ENCODE data around the gene MAP9. TPM values are rescaled to one million over a fixed set of nuclear protein-coding genes. Genes with fewer than 3 reads are reported as not detected.
"Not testable (repeated sequence)": the region's sequence is repeated elsewhere in the genome, so short reads cannot be mapped to it uniquely, and the experiment has no call there.

MAP9 gene
- total RNA-seq (2022) (9.4 and 10.3 TPM in 2 replicates), Bru-seq, nascent RNA (percentile 53 among the genes with signal in this experiment), BruChase-seq, experiment 1, labeled RNA remaining after a 6-hour chase (percentile 71 among the genes with signal in this experiment), BruChase-seq, experiment 2, labeled RNA remaining after a 2-hour chase (percentile 60 among the genes with signal in this experiment)
- long read RNA-seq, full-length matches to known transcripts = 1 of 4 reads
- long read RNA-seq, partial matches to known transcripts = 0 of 4 reads
- long read RNA-seq, other reads (novel, unspliced or antisense) = 3 of 4 reads

- TF ChIP-seq CTCF (IDR thresholded peaks at IDR 0.05; ENCODE audit: unreplicated experiment) = no peak
- BruUV-seq (replicated peaks) = no TSS peak
- Mint-ChIP-seq H3K36me3 (ENCODE audit: insufficient read depth, unreplicated experiment) (peaks cover 15% of the 10 kb centered on the region), H3K27me3 (ENCODE audit: unreplicated experiment) (peaks cover 7% of the 10 kb centered on the region), H3K9me3 (ENCODE audit: low read depth, unreplicated experiment) (no peaks in the 10 kb centered on the region), H3K4me1 (ENCODE audit: low read depth, unreplicated experiment) (peaks cover 5% of the 10 kb centered on the region), H3K27ac (ENCODE audit: unreplicated experiment) (peak within 1 kb of the TSS; percentile 58), H3K4me3 (ENCODE audit: low read depth, unreplicated experiment) (peak within 1 kb of the TSS; percentile 93)
- peak; percentile 90 for DNase-seq
- intact Hi-C loops (cut with micrococcal nuclease; ENCODE audit: unreplicated experiment) = no loop called here
- CTCF ChIA-PET = no interaction called here
Measured at GRCh38 chr4:155376387-155377268, at the start of gene MAP9. Gene MAP9, minus strand, starts transcription at chr4:155376965. Its CDS starts 1,115 bp downstream, at chr4:155375850.

- H3K36me3 Mint-ChIP-seq (ENCODE audit: insufficient read depth, unreplicated experiment); H3K4me3 Mint-ChIP-seq (ENCODE audit: low read depth, unreplicated experiment); BruUV-seq (replicated peaks); H3K27me3 Mint-ChIP-seq (ENCODE audit: unreplicated experiment); H3K9me3 Mint-ChIP-seq (ENCODE audit: low read depth, unreplicated experiment); DNase-seq; H3K27ac Mint-ChIP-seq (ENCODE audit: unreplicated experiment); H3K4me1 Mint-ChIP-seq (ENCODE audit: low read depth, unreplicated experiment); intact Hi-C loops (cut with micrococcal nuclease; ENCODE audit: unreplicated experiment); CTCF ChIA-PET: not testable (repeated sequence)
Measured at GRCh38 chr4:155424778-155425177, 48.0 kb upstream of the MAP9 start.

GRCh38 chr4:155423671-155424070, 46.9 kb upstream of the MAP9 start:
- no peak for DNase-seq
- intact Hi-C loops (cut with micrococcal nuclease; ENCODE audit: unreplicated experiment) = no loop called here
- H3K27me3 Mint-ChIP-seq (ENCODE audit: unreplicated experiment) = no peaks in the 10 kb centered on the region
- no peak overlapping the region for H3K4me3 Mint-ChIP-seq (ENCODE audit: low read depth, unreplicated experiment)
- CTCF ChIA-PET = no interaction called here
- H3K27ac Mint-ChIP-seq (ENCODE audit: unreplicated experiment) = no peak overlapping the region
- no peak for TF ChIP-seq CTCF (IDR thresholded peaks at IDR 0.05; ENCODE audit: unreplicated experiment)
- no TSS peak for BruUV-seq (replicated peaks)
- H3K9me3 Mint-ChIP-seq (ENCODE audit: low read depth, unreplicated experiment) = no peaks in the 10 kb centered on the region
- no peaks in the 10 kb centered on the region for H3K36me3 Mint-ChIP-seq (ENCODE audit: insufficient read depth, unreplicated experiment)
- H3K4me1 Mint-ChIP-seq (ENCODE audit: low read depth, unreplicated experiment) = no peaks in the 10 kb centered on the region

- H3K36me3 Mint-ChIP-seq (ENCODE audit: insufficient read depth, unreplicated experiment) = no peaks in the 10 kb centered on the region
- no peaks in the 10 kb centered on the region for H3K27me3 Mint-ChIP-seq (ENCODE audit: unreplicated experiment)
- intact Hi-C loops (cut with micrococcal nuclease; ENCODE audit: unreplicated experiment) = no loop called here
- no peak for TF ChIP-seq CTCF (IDR thresholded peaks at IDR 0.05; ENCODE audit: unreplicated experiment)
- BruUV-seq (replicated peaks) = no TSS peak
- no peak for DNase-seq
- no peak overlapping the region for H3K27ac Mint-ChIP-seq (ENCODE audit: unreplicated experiment)
- CTCF ChIA-PET = interaction anchor here (0.6 kb wide), 1 partner anchor 286 kb away, joined by 4 read pairs; no protein-coding TSS in a partner anchor
- no peaks in the 10 kb centered on the region for H3K9me3 Mint-ChIP-seq (ENCODE audit: low read depth, unreplicated experiment)
- no peaks in the 10 kb centered on the region for H3K4me1 Mint-ChIP-seq (ENCODE audit: low read depth, unreplicated experiment)
- H3K4me3 Mint-ChIP-seq (ENCODE audit: low read depth, unreplicated experiment) = no peak overlapping the region
Measured at GRCh38 chr4:155419266-155419665, 42.5 kb upstream of the MAP9 start.
